ENCODE data around the gene STARD13.

STARD13 gene

GRCh38 chr13:33053397-33054066, 232.0 kb downstream of the STARD13 start:
- TF ChIP-seq CTCF (IDR thresholded peaks at IDR 0.05; ENCODE audit: low read depth, low read length) = no peak
- no peak for DNase-seq (ENCODE audit: extremely low read depth, low read depth)
